IgD-negative memory B cell (primary cell): Measurements from ENCODE around the gene DDB1. TPM values are rescaled to one million over a fixed set of nuclear protein-coding genes. Genes with fewer than 3 reads are reported as not detected.

Experiments
- H3K27ac Mint-ChIP-seq, 3 donors: one replicate each; pipeline ENCODE4 v1.8.0; 2020 to 2022; ENCODE audit warnings: mild to moderate bottlenecking in 3 of 3, mixed read lengths in 3 of 3, moderate library complexity in 1 of 3
- H3K27me3 Mint-ChIP-seq: one replicate; pipeline ENCODE4 v1.8.0; 2021; ENCODE audit warnings: mixed read lengths
- H3K36me3 Mint-ChIP-seq: one replicate; pipeline ENCODE4 v1.8.0; 2020; ENCODE audit warnings: mild to moderate bottlenecking, mixed read lengths
- H3K4me1 Mint-ChIP-seq, 3 donors: one replicate each; pipeline ENCODE4 v1.8.0; 2020 to 2022; ENCODE audit warnings: mixed read lengths in 3 of 3, mild to moderate bottlenecking in 1 of 3
- H3K4me3 Mint-ChIP-seq, 4 donors: one replicate each; pipeline ENCODE4 v1.8.0; 2020 to 2022; ENCODE audit warnings: mild to moderate bottlenecking in 4 of 4, mixed read lengths in 4 of 4, moderate library complexity in 3 of 4
- H3K9me3 Mint-ChIP-seq, 3 donors: one replicate each; pipeline ENCODE4 v1.8.0; 2020 to 2021; ENCODE audit warnings: mixed read lengths in 3 of 3, mild to moderate bottlenecking in 1 of 3
- polyA plus RNA-seq: library from polyadenylated mRNA; unstranded; fragments of 300-500 nt; fragmentation: Illumina TruSeq; gene quantifications from one replicate; pipeline ENCODE4 v1.2.3, GENCODE V29; 2021

DDB1 gene
- polyA plus RNA-seq, 1 donor from 2014 or later: 81.7 TPM

GRCh38 chr11:61306221-61306620, 26.7 kb downstream of the DDB1 start:
- Mint-ChIP-seq H3K36me3 (peaks cover 5% of the 10 kb centered on the region), H3K27me3 (no peaks in the 10 kb centered on the region), H3K4me3 (no peak overlapping the region), H3K4me1 (no peaks in the 10 kb centered on the region), H3K9me3 (no peaks in the 10 kb centered on the region), H3K27ac (no peak overlapping the region)

GRCh38 chr11:61305417-61305816, 27.5 kb downstream of the DDB1 start:
- H3K27ac Mint-ChIP-seq: no peak overlapping the region
- peaks cover 6% of the 10 kb centered on the region for H3K36me3 Mint-ChIP-seq
- H3K4me1 Mint-ChIP-seq: no peaks in the 10 kb centered on the region
- no peak overlapping the region for H3K4me3 Mint-ChIP-seq
- H3K9me3 Mint-ChIP-seq: no peaks in the 10 kb centered on the region
- H3K27me3 Mint-ChIP-seq: no peaks in the 10 kb centered on the region

GRCh38 chr11:61303725-61304124, 29.2 kb downstream of the DDB1 start:
- Mint-ChIP-seq H3K4me1 (no peaks in the 10 kb centered on the region), H3K27ac (no peak overlapping the region), H3K36me3 (peaks cover 7% of the 10 kb centered on the region), H3K9me3 (no peaks in the 10 kb centered on the region), H3K27me3 (no peaks in the 10 kb centered on the region), H3K4me3 (no peak overlapping the region)

- no peak overlapping the region for H3K4me3 Mint-ChIP-seq
- H3K27ac Mint-ChIP-seq: no peak overlapping the region
- no peaks in the 10 kb centered on the region for H3K9me3 Mint-ChIP-seq
- H3K27me3 Mint-ChIP-seq: no peaks in the 10 kb centered on the region
- peaks cover 0 to 3% (median 0%) of the 10 kb centered on the region in 3 donors for H3K4me1 Mint-ChIP-seq
- H3K36me3 Mint-ChIP-seq: peaks cover 7% of the 10 kb centered on the region
These were observed 30.4 kb downstream of the DDB1 start for GRCh38 chr11:61302550-61302949.

- Mint-ChIP-seq H3K9me3 (no peaks in the 10 kb centered on the region), H3K27ac (no peak overlapping the region), H3K36me3 (peaks cover 7% of the 10 kb centered on the region), H3K27me3 (peaks cover 2% of the 10 kb centered on the region), H3K4me3 (no peak overlapping the region), H3K4me1 (peaks cover 5 to 10% (median 6%) of the 10 kb centered on the region in 3 donors)
These were observed 34.2 kb downstream of the DDB1 start for GRCh38 chr11:61298663-61299244.

GRCh38 chr11:61297746-61298145, 35.2 kb downstream of the DDB1 start:
- Mint-ChIP-seq H3K4me1 (peaks cover 5 to 13% (median 6%) of the 10 kb centered on the region in 3 donors), H3K9me3 (no peaks in the 10 kb centered on the region), H3K4me3 (peak overlapping the region in 1 of 4 donors; percentile 55), H3K27ac (no peak overlapping the region), H3K36me3 (peaks cover 4% of the 10 kb centered on the region), H3K27me3 (peaks cover 7% of the 10 kb centered on the region)

- Mint-ChIP-seq H3K36me3 (peaks cover 4% of the 10 kb centered on the region), H3K27me3 (peaks cover 7% of the 10 kb centered on the region), H3K4me1 (peaks cover 5 to 13% (median 6%) of the 10 kb centered on the region in 3 donors), H3K4me3 (peak overlapping the region in 3 of 4 donors; percentile 49 to 66 (median 55)), H3K9me3 (no peaks in the 10 kb centered on the region), H3K27ac (no peak overlapping the region)
These were observed 35.6 kb downstream of the DDB1 start for GRCh38 chr11:61297341-61297740.

GRCh38 chr11:61295596-61295926, 37.3 kb downstream of the DDB1 start:
- Mint-ChIP-seq H3K9me3 (no peaks in the 10 kb centered on the region), H3K36me3 (peaks cover 4% of the 10 kb centered on the region), H3K4me1 (peaks cover 5 to 13% (median 6%) of the 10 kb centered on the region in 3 donors), H3K4me3 (no peak overlapping the region), H3K27me3 (peaks cover 7% of the 10 kb centered on the region), H3K27ac (no peak overlapping the region)

DNA sequence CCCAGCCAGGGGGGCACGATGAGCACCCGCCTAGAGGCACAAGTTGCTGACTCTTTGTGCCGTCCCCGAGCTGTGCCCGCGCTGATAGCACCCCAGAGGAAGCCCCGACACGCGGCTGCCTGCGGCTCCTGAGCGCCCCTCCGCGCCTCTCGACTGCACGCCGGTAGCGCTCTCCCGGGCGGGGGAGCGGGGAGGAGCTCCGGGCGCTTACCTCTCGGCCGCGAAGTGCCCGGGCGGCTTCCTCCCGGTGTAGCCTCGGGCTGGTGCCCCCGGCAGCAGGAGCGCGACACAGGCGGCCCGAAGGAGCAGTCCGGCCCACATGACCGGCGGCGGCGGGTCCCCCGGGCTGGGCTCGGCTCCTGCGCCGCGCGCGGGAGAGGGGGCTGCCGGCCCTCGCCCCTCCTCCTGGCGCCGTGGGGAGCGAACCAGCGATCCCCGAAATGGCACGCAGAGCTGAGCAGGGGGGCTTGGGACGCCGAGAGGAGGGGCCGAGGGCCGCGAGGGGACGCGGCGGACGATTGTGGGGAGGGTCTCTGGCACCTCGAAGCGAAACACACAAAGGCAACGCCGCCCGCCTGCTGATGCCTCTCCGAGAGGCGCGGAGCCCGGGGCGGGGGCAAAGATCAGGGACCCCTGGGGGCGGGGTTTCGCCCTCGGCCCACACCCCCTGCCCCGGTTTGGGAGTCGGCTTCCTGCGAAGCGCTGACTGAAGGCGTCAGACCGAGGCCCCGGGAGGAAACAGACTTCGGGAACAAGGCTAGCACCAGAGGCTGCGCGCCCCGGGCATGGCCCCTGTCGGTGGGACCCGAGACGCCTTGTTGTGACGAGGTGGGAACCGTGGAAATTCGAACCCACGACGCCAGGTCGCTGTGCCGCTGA, 37.9 kb downstream of the DDB1 start, which contains the start of gene VWCE:
TSS of gene VWCE (minus strand) at position 600 of the 879 bp plus-strand sequence. CDS start at position 321, 279 bp downstream.
- Mint-ChIP-seq H3K4me1 (peaks cover 5 to 13% (median 6%) of the 10 kb centered on the region in 3 donors), H3K36me3 (peaks cover 2% of the 10 kb centered on the region), H3K4me3 (peak within 1 kb of the TSS; percentile 78 to 87 (median 84)), H3K9me3 (no peaks in the 10 kb centered on the region), H3K27me3 (peaks cover 7% of the 10 kb centered on the region), H3K27ac (no peak within 1 kb of the TSS)

DNA sequence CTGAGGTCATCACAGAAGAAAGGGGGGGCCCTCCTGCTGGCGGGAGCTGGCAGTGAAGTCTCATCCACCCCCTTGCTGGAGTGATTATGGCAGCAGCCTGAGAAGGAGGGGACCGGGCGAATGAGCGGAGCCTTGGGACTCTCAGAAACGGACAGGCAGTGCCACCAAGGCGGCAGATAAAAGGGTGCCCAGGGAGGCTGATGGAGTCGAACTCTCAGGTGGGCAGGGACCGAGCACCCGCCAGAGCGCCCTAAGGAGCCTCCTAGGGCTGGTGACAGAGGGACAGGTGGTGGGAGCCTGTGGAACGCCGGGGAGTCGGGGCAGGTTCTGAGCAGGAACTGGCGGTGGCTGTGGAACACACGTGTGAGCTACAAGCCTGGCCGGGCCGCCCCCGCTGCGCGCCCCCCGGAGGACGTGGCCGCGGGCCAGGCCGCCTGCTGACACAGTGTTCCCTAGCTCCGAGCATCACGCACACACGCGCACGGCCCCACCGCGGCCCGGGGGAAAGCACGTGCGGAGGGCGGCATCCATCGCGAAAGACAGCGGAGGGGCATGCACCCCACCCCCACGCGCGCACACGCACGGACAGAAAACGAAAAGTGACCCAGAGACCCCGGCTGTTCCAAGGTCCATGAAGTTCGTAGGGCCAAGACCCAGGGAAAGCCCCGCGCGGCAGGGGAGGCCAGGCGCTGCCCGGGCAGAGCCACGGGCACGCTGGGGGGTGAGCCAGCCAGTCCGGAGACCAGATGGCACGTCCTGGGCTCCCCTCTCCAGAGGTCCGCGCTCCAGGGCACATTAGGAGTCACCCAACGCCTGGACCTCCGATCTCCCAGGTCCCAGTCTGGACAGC, 38.8 kb downstream of the DDB1 start:
- peaks cover 2% of the 10 kb centered on the region for H3K36me3 Mint-ChIP-seq
- peak overlapping the region; percentile 78 to 91 (median 84) for H3K4me3 Mint-ChIP-seq
- H3K4me1 Mint-ChIP-seq: peaks cover 5 to 13% (median 6%) of the 10 kb centered on the region in 3 donors
- peaks cover 7% of the 10 kb centered on the region for H3K27me3 Mint-ChIP-seq
- no peak overlapping the region for H3K27ac Mint-ChIP-seq
- no peaks in the 10 kb centered on the region for H3K9me3 Mint-ChIP-seq

DNA sequence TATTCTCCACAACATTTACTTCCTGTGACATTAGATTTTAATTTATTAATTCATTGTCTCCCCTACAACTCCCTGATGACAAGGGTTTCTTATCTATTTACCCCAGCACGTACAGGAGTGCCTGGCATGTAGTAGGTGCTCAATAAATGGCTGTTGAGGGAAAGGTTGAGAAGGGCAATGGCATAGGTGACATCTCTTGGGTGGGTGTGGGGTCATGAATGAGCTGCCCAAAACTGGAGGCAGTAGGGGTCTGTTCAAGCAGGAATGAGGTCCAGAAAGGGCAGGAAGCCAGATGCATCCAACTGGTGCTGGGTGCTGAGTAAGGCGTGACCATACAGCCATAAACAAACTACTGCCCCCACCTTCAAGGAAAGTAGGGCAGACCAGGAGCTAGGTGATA, 40.5 kb downstream of the DDB1 start:
- peaks cover 7% of the 10 kb centered on the region for H3K27me3 Mint-ChIP-seq
- peak overlapping the region in 2 of 4 donors; percentile 28 to 46 for H3K4me3 Mint-ChIP-seq
- H3K36me3 Mint-ChIP-seq: peaks cover 2% of the 10 kb centered on the region
- no peaks in the 10 kb centered on the region for H3K9me3 Mint-ChIP-seq
- H3K27ac Mint-ChIP-seq: no peak overlapping the region
- peaks cover 6 to 10% (median 7%) of the 10 kb centered on the region in 3 donors for H3K4me1 Mint-ChIP-seq

DNA sequence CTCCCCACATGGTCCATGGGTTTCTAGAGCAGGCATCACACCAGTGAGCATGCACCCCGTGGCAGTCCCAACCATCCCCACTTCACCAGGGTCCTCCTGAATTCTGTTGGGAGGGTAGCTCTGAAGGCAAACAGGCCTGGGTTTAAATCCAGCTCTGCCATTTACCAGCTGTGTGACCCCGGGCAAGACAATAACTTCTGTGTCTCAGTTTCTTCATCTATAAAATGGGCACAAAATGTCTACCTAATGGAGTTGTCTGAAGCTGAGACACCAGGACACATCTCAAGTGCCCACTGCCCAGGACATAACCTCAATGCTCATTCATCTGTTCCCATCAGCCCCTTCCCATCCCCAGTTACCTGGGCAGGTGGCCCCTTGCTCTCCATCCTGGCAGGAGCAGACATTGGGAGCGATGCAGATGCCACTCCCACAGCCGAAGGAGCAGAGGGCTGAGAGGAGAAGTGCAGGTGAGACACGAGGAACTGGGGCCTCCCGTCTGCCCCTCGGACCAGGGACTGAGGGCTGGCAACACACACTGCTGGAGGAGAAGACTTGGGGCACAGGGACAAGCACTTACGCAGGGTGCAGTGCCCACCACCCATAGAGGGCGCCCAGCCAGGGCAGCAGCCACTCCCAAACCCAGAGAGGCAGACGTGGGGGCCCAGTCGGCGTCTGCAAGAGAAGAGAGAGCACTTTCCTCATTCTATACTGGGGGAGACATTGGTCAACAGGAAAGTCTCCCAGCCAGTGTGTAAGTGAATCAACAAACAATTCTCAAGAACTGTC, 41.8 kb downstream of the DDB1 start:
- H3K4me1 Mint-ChIP-seq: peaks cover 4 to 9% (median 6%) of the 10 kb centered on the region in 3 donors
- H3K36me3 Mint-ChIP-seq: peaks cover 2% of the 10 kb centered on the region
- H3K27me3 Mint-ChIP-seq: peaks cover 7% of the 10 kb centered on the region
- no peak overlapping the region for H3K27ac Mint-ChIP-seq
- H3K4me3 Mint-ChIP-seq: peak overlapping the region in 2 of 4 donors; percentile 21 to 28
- H3K9me3 Mint-ChIP-seq: no peaks in the 10 kb centered on the region

DNA sequence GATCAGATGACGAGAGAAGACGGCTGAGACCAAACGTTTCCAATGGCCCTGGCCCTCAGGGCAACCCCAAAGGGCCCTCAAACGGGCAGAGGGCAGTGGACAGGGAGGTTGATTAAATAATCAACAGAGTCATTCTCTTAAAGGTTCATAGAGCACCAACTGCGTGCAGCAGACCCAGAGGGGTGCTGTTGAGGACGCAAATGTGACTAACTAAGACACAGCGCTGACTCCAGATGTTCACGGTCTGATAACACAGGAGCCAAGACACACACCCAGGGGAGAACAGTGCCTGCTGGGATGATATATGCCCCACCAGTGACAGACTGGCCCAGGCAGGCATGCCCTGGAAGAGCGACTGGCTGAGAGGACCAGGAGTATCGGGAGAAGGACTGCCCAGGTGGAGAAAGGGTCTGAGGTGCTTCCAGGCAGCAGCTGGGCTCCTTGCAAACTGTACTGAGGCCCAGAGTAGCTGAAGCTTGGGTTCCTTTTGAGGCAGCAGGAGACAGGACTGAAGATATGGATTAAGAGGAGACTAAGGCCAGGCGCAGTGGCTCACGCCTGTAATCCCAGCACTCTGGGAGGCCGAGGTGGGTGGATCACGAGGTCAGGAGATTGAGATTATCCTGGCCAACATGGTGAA, 45.4 kb downstream of the DDB1 start:
- Mint-ChIP-seq H3K27ac (no peak overlapping the region), H3K27me3 (no peaks in the 10 kb centered on the region), H3K36me3 (peaks cover 2% of the 10 kb centered on the region), H3K4me1 (peaks cover 0 to 1% (median 0%) of the 10 kb centered on the region in 3 donors), H3K9me3 (no peaks in the 10 kb centered on the region), H3K4me3 (no peak overlapping the region)

GRCh38 chr11:61283613-61284012, 49.3 kb downstream of the DDB1 start:
- Mint-ChIP-seq H3K4me1 (peaks cover 0 to 1% (median 0%) of the 10 kb centered on the region in 3 donors), H3K4me3 (peak overlapping the region in 1 of 4 donors; percentile 34), H3K9me3 (no peaks in the 10 kb centered on the region), H3K36me3 (peaks cover 2% of the 10 kb centered on the region), H3K27ac (no peak overlapping the region), H3K27me3 (no peaks in the 10 kb centered on the region)
